ENCODE measurements around the gene METTL13. TPM values are rescaled to one million over a fixed set of nuclear protein-coding genes. Genes with fewer than 3 reads are reported as not detected.
A peak's percentile ranks its signal among the peaks of the same experiment; 100 is the strongest.

METTL13 gene
- total and polyA plus RNA-seq, 9 of the 15 experiments (the other 6 are each of a cell fraction or from before 2014, with no cell fraction given), result 18.9 to 78.9 (median 54.9) TPM

DNA sequence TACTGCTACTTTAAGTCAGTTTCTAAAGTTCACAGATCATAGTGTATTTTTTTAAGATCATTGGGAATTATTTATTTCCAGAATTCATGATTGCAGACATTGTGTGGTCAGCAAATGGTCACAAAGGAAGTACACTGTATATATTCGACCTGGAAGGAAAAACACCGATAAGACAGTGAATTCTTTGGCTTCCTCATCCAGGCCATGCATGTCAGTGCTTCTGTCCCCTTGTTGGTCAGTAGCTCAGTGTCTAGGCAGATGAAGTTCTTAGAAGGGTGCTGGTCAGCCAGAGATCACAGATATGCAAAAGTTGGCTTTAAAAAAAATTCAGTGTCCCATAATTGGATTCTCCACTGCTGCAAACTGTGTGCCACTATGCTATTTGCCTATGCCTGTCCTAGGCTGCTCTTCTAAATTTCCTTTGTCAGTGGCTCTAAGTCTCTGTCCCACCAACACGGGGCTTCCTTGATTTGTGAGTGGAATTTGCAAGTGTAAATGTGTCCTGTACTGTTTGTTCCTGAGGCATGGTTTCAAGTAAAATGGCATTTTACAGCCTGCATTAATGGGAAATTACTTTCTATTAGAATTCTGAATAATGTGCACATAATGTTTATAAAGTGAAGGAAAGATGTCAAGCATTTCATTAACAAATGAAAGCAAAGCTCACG is 27.6 kb upstream of the METTL13 start (continued):
- TF ChIP-seq, protein P1, sequence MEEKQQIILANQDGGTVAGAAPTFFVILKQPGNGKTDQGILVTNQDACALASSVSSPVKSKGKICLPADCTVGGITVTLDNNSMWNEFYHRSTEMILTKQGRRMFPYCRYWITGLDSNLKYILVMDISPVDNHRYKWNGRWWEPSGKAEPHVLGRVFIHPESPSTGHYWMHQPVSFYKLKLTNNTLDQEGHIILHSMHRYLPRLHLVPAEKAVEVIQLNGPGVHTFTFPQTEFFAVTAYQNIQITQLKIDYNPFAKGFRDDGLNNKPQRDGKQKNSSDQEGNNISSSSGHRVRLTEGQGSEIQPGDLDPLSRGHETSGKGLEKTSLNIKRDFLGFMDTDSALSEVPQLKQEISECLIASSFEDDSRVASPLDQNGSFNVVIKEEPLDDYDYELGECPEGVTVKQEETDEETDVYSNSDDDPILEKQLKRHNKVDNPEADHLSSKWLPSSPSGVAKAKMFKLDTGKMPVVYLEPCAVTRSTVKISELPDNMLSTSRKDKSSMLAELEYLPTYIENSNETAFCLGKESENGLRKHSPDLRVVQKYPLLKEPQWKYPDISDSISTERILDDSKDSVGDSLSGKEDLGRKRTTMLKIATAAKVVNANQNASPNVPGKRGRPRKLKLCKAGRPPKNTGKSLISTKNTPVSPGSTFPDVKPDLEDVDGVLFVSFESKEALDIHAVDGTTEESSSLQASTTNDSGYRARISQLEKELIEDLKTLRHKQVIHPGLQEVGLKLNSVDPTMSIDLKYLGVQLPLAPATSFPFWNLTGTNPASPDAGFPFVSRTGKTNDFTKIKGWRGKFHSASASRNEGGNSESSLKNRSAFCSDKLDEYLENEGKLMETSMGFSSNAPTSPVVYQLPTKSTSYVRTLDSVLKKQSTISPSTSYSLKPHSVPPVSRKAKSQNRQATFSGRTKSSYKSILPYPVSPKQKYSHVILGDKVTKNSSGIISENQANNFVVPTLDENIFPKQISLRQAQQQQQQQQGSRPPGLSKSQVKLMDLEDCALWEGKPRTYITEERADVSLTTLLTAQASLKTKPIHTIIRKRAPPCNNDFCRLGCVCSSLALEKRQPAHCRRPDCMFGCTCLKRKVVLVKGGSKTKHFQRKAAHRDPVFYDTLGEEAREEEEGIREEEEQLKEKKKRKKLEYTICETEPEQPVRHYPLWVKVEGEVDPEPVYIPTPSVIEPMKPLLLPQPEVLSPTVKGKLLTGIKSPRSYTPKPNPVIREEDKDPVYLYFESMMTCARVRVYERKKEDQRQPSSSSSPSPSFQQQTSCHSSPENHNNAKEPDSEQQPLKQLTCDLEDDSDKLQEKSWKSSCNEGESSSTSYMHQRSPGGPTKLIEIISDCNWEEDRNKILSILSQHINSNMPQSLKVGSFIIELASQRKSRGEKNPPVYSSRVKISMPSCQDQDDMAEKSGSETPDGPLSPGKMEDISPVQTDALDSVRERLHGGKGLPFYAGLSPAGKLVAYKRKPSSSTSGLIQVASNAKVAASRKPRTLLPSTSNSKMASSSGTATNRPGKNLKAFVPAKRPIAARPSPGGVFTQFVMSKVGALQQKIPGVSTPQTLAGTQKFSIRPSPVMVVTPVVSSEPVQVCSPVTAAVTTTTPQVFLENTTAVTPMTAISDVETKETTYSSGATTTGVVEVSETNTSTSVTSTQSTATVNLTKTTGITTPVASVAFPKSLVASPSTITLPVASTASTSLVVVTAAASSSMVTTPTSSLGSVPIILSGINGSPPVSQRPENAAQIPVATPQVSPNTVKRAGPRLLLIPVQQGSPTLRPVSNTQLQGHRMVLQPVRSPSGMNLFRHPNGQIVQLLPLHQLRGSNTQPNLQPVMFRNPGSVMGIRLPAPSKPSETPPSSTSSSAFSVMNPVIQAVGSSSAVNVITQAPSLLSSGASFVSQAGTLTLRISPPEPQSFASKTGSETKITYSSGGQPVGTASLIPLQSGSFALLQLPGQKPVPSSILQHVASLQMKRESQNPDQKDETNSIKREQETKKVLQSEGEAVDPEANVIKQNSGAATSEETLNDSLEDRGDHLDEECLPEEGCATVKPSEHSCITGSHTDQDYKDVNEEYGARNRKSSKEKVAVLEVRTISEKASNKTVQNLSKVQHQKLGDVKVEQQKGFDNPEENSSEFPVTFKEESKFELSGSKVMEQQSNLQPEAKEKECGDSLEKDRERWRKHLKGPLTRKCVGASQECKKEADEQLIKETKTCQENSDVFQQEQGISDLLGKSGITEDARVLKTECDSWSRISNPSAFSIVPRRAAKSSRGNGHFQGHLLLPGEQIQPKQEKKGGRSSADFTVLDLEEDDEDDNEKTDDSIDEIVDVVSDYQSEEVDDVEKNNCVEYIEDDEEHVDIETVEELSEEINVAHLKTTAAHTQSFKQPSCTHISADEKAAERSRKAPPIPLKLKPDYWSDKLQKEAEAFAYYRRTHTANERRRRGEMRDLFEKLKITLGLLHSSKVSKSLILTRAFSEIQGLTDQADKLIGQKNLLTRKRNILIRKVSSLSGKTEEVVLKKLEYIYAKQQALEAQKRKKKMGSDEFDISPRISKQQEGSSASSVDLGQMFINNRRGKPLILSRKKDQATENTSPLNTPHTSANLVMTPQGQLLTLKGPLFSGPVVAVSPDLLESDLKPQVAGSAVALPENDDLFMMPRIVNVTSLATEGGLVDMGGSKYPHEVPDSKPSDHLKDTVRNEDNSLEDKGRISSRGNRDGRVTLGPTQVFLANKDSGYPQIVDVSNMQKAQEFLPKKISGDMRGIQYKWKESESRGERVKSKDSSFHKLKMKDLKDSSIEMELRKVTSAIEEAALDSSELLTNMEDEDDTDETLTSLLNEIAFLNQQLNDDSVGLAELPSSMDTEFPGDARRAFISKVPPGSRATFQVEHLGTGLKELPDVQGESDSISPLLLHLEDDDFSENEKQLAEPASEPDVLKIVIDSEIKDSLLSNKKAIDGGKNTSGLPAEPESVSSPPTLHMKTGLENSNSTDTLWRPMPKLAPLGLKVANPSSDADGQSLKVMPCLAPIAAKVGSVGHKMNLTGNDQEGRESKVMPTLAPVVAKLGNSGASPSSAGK (IDR thresholded peaks at IDR 0.05), result 0 out of 2 replicates have a peak, but pooled peaks have one; percentile 14
- no peak for TF ChIP-seq NR1H2 (CRISPR knock-in tag; IDR thresholded peaks at IDR 0.05)
- no peak for TF ChIP-seq IRF2 (CRISPR knock-in tag; IDR thresholded peaks at IDR 0.05)
- TF ChIP-seq L3MBTL2 (IDR thresholded peaks at IDR 0.05), result 0 out of 2 replicates have a peak, but pooled peaks have one; percentile 12
- TF ChIP-seq SPI1 (IDR thresholded peaks at IDR 0.05; ENCODE audit: borderline replicate concordance, low read depth, low read length), result peak; percentile 59; the same call in 1 of the 2 replicates
- peak; percentile 15; the same call in 1 of the 2 replicates for TF ChIP-seq DPF2 (IDR thresholded peaks at IDR 0.05)
- TF ChIP-seq GABPA (tag; conservative IDR thresholded peaks at IDR 0.05; ENCODE audit: low read depth), result peak; percentile 81
- TF ChIP-seq ARID1B (IDR thresholded peaks at IDR 0.05), result 0 out of 2 replicates have a peak, but pooled peaks have one; percentile 10
- TF ChIP-seq KLF1 (tag; IDR thresholded peaks at IDR 0.05), result no peak
- TF ChIP-seq, protein P2, sequence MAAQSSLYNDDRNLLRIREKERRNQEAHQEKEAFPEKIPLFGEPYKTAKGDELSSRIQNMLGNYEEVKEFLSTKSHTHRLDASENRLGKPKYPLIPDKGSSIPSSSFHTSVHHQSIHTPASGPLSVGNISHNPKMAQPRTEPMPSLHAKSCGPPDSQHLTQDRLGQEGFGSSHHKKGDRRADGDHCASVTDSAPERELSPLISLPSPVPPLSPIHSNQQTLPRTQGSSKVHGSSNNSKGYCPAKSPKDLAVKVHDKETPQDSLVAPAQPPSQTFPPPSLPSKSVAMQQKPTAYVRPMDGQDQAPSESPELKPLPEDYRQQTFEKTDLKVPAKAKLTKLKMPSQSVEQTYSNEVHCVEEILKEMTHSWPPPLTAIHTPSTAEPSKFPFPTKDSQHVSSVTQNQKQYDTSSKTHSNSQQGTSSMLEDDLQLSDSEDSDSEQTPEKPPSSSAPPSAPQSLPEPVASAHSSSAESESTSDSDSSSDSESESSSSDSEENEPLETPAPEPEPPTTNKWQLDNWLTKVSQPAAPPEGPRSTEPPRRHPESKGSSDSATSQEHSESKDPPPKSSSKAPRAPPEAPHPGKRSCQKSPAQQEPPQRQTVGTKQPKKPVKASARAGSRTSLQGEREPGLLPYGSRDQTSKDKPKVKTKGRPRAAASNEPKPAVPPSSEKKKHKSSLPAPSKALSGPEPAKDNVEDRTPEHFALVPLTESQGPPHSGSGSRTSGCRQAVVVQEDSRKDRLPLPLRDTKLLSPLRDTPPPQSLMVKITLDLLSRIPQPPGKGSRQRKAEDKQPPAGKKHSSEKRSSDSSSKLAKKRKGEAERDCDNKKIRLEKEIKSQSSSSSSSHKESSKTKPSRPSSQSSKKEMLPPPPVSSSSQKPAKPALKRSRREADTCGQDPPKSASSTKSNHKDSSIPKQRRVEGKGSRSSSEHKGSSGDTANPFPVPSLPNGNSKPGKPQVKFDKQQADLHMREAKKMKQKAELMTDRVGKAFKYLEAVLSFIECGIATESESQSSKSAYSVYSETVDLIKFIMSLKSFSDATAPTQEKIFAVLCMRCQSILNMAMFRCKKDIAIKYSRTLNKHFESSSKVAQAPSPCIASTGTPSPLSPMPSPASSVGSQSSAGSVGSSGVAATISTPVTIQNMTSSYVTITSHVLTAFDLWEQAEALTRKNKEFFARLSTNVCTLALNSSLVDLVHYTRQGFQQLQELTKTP (IDR thresholded peaks at IDR 0.05; ENCODE audit: low read depth in 1 of 2, partially characterized antibody in 2 of 2), result peak in 1 of 2 experiments; percentile 19
- no peak for TF ChIP-seq NR2C2 (CRISPR knock-in tag; IDR thresholded peaks at IDR 0.05)
- peak; percentile 89 for TF ChIP-seq NR2C2 (tag; IDR thresholded peaks at IDR 0.05)
- no peak for TF ChIP-seq HDAC1 (IDR thresholded peaks at IDR 0.05)
